T follicular helper cell (primary cell): Measurements from ENCODE around the gene CIAPIN1.

Source experiments
- DNase-seq: peaks from one replicate; pipeline ENCODE4 v3.0.0-alpha.2; 2020; ENCODE audit warnings: low read depth
- total RNA-seq, 2 experiments: gene quantifications; one replicate each; lab custom pipeline; 2026; lab: John Stamatoyannopoulos, UW

Gene CIAPIN1
- total RNA-seq, result 38.6 to 76.8 reads per million in 2 experiments

DNA sequence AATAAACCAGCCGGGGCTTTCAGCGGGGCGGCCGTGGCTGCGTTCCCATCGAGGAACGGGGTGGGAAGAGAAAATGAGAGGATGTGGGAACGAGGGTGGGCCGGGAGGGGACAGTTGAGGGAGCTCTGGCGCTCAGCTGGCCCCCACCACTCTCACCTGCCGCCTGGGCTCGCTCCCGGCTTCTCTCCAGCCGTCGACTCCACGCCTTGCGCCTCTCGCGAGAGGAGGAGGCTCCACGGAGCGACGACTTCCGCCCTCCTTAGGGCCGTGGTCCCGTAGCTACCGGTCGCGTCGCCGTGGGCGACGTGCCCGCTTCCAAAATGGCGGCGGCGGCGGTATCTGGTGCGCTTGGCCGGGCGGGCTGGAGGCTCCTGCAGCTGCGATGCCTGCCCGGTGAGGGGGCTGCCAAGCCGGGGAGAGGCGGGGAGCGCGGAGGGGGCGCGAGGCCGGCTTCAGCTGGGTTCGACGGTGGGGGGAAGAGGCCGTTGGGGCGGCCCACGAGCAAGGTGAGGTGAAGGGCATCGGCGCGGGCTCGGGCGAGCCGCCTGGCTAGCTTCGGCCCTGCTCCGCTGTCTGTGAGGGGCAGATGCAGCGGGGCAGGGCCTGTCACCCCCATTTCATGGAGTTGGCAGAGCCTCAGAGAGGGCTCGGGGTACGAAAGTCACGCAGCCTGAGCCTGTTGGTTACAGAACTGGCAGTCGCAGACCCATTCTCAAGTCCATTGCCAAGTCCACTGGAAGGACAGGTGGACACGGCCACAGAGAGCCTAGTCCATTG is at the start of gene CIAPIN1, which contains the start of gene COQ9:
Gene CIAPIN1, minus strand, starts transcription at position 200 of the 777 bp plus-strand sequence. CDS start 6,457 bp downstream, outside the sequence.
Gene COQ9, plus strand, starts transcription at position 294 of the 777 bp plus-strand sequence. Its CDS starts 27 bp downstream, at position 321.
- peak; percentile 92 for DNase-seq

DNA sequence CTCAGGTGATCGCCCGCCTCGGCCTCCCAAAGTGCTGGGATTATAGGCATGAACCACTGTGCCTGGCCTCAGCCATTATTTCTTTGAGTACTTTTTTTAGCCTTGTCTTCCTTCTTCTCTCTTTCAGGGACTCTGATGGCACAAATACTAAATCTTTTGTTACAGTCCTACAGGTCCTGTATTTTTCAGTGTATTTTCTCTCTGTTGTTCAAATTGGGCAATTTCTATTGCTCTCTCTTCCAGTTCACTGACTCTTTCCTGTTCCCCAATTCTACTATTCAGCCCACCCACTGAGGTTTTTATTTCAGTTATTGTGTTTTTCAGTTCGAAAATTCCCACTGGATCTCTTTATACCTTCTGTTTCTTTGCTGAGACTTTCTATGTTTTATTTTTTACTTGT is 46.6 kb upstream of the CIAPIN1 start:
- no peak for DNase-seq

DNA sequence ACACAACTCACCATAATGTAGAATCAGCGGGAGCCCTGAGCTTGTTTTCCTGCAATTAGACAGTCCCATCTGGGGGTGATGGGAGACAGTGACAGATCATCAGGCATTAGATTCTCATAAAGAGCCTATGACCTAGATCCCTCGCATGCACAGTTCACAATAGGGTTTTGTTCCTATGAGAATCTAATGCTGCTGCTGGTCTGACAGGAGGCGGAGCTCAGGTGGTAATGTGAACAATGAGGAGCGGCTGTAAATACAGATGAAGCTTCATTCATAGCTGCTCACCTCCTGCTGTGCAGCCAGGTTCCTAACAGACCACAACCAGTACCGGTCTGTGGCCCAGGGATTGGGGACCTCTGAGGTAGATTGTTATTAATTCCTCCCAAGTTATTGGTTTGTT is 42.0 kb upstream of the CIAPIN1 start:
- no peak for DNase-seq

DNA sequence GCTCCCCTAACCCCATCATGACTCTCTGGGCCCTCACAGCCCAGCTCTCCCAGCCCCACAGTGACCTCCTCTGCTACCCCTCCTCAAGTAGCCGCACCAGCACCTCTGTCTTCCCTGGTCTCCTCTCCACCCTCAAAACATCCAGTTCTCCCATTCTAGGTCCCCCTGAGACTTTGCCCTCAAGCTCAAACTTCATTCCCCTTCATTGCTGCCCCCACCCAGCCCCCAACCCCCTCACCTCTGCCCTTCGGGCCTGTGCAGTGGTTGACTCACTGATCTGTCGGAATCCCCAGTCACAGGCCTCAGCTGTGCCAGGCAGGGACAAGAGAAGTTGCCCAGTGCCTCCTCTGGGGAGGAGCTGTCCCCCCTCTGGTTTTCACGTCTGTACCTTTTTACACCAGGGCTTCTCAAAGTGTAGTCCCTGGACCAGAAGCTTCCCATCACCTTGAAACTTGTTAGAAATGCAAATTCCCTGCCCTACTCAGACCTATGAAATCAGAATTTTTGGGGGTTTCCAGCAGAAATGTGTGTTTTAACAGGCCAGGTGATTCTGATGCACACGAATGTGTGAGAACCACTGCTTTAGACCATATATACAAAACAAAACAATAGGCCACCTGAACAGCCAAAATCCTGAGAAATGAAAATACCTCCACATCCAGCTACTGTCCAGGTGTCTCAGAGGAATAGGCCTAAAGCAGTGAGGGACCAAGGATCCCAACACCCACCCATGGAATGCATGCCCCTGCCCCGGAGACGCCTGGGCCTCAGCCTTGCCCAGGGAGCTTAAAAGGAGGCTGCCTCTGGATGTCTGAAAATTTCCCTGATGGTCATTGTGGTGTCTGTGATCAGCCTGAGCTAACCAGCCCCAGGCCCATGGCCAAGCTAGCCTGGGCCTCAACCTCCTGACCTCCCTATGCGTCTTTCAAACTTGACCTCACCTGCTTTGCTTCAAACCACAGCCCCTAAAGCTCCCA is 40.0 kb upstream of the CIAPIN1 start:
- DNase-seq, result no peak

DNA sequence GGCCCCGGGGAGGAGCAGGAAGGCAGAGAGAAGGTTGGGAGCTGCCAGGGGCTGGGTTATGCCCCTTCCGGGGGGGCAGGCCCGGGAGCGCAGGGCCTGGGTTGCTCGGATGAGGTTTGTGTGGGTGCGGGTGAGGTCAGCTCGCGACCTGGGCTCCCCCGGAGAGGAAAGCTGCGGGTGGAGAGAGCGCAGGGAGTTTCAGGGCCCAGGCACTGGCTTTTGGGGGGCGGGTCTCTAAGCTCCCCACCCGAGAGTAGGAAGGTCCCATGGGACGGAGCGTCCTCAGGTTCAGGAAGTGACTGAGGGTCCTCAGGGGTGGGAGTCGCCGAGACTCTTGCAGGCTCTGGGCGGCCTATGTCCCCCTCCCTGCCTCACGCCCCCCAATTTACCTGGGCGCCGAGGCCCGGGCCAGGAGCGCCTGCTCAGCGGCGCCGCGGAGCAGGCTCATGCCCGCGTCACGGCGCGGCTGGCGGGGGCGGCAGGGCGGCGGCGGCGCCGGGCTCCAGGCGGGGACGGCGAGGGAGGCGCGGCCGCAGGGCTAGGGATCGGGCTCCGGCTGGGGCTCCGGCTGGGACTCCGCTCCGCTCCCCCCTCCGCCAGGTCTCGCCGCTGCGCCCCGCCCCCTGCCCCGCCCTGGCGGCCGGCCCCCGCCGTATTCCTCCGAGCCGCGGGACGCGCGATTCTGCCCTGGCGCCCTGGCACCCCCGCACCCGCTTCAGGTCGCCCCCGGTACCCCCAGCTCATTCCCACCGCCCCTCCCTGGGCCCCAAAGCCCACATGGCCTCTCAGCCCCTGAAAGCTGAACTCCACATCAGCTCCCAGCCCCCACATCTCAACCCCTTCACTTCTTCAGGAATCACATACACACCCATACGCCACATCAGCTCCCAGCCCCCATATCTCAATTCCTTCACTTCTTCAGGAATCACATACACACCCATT is 39.0 kb upstream of the CIAPIN1 start, which contains the start of gene DOK4:
Gene DOK4, minus strand, starts transcription at position 578 of the 942 bp plus-strand sequence. CDS start 6,986 bp downstream, outside the sequence.
- peak; percentile 74 for DNase-seq

DNA sequence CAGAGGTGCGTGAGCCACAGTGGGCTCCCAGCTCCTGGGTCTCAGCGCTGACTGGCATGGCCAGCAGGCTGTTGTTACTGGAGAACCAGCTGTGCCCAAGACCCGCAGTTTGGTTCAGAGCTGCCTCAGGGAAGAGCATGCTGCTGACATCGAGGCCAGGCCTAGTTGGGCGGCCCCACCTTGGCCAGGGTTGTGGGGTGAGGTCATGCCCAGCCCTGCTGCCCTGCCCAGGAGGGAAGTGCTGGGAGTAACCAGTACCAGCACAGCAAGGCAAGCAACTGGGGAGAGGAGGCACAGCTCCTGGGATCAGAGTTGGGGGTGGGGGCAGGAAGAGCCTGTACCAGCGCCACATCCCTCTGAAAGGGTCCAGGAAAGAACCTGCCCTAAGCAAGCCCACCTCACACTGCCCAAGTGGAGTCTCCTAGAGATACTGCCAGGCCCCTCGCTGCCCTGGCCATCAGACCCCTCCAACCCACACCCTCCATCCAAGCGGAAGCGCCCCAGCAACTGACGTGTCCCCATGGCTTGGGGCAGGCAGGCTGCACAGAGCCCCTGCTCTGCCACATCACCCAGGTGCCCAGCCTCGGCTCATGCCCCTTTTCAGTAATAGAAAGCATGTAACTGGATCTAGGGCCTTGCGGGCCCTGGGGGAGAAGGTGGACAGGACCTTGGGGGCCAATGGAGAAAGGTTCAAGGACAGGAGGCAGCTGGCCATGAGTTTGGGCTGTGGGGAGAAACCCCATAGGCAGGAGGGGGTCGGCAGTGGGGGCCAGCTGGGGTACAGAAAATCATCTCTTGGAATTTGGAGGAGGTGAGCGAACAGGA is 38.1 kb upstream of the CIAPIN1 start:
- no peak for DNase-seq

DNA sequence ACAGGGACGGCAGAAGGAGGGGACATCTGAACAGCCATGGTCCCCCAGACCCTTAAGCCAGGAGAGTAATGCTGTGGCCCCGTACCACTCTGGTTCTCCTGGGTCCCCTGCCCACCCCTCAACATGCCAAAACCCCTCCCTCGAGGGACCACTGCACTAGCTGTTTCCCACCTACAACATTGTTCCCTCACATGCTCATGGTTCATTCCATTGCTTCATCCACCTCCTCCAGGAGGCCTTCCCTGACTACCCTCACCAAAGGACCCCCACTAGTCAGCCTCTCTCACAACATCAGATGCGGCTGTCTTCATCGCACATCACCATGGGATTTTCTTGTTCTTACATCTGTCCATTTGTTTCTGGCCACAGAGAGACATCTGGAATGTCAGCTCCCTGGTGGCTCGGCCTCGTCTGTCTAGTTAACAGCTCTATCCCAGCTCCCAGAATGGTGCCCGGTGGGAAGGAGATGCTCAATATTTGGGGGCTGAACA is 37.4 kb upstream of the CIAPIN1 start:
- no peak for DNase-seq

DNA sequence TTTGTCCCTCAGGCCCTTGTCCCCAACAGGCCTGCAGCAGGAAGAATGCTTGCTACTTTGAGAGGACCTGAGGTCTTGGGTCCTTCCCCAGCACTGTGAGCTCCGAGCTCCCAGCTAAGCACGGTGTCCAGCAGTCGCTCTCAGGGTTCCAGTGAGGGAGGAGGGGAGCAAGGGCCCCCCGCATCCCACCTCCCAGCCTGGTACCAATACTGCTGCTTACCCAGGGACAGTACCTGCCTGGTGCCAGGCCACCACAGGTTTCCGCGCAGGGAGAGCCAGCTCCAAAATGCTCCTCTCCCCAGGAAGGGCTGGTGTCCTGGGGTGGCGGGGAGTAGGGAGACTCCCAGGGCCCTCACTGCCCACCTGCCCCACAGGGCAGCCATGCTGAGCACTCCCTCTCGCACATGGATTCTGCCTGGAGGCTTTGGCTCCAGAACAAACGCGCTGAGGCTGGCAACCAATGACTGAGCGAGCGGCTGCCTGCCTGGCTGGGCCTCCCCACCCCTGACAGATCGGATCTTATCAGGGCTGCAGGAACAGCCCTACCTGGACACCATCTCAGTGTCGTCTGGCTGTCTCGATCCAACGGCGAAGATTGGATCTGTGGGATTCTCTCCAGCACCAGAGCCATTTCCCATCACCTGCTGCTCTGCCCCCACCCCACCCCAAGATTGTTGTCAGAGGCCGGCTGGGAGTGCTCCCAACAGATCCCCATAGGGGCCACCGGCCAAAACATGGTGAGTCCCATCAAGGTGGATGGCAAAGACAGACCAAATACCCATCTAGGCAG is 36.7 kb upstream of the CIAPIN1 start:
- DNase-seq, result no peak

DNA sequence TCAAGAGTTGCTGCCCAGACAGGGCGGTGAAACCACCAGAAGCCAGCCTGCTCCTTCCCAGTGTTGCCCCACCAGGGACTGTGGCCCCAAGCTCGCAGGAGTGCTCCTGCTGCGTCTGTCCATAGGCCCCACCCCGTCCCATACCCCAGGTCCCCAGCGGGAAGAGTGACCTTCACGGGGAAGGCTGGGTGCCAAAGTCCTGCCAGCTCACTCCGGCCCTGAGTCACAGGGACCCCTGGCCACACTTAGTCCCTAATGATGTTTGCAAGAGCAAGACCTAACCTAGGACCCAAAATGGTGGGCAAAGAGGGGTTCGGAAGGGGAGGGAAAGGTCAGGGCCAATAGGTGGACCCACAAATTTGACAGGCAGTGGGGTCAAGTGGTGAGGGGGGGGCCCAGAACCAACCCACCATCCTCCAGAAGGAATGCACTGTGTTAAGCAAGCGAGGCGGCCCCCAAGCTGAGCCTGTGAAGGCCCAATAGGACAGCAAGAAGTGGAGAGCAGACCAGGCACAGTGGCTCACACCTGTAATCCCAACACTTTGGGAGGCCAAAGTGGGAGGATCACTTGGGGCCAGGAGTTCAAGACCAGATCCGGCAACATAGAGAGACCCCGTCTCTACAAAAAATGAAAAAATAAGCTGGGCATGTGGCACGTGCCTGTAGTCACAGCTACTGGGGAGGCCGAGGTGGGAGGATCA is 35.8 kb upstream of the CIAPIN1 start:
- no peak for DNase-seq

DNA sequence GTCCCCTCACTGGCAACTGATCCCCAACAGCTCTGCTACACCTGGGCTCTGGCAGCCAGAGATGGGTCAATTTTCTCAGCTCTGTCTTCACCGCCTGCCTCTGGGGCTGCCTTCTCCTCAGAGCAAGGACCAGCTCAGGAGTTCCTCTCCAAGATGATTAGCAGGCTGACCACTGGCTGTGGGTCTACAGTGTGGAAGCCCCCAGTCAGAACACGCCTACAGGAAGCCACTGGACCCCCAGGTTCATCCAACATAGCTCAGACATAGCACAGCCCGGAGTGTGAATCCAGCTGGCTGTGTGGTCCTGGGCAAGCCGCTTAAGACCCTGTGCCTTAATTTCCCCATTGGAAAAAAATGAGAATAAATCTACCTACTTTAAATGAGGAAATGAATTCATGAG is 34.2 kb upstream of the CIAPIN1 start:
- DNase-seq, result no peak

DNA sequence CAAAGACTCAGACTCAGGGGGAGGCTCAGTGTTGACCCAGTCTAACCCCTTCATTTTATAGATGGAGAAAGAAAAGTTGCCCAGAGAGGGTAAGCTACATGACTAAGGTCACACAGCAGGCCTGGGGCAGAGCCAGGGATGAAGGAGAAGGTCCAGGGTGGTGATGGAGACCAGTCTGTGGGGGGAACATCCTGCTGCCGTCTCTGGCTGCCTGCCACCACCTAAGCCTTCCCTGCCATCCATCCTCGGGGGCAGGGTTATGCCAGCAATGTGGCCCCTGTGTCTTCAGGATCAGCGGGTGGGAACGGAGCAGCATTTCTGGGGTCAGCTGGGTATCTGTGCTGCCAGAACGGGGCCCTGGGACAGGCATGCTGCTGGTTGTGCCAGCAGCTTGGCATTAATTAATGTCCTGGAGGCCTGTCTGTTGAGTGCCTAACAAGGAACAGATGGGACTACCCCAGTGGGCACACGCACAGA is 33.6 kb upstream of the CIAPIN1 start:
- DNase-seq, result no peak

DNA sequence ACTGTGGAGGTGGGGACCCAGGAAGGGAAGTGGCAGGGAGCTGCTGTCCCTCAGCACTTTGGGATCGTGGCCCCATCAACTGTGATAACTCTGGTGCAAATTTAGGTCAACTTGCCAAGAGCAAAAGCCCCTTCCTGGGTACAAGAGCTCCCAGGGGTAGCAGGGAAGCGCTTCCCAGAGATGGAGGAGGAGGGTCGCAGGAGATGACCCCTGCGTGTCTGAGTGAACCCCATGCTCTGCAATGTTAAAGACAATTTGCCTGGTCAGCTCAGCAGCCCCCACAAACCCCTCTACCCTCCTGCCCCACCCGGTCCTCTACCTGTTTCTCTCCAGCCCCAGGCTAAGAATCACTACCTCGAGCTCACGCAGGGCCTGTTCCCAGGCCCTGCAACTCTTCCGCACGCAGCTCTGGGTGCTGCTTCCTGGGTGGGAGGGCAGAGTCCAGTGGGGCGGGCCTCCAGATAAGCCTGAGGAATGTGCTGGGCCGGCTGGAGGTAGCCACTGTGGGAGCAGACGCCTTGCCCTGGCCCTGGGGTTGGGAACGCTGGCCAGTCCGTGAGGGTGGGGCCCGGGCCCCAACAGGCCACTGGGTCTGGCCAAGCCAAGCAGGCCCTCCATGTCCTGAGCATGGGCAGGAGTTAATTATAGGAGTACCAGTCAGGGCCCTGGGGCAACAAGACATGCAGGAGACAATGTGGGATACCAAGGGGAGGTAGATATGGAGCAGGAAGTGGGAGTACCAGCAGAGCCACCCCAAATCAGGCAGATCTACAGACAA is 33.0 kb upstream of the CIAPIN1 start:
- no peak for DNase-seq

DNA sequence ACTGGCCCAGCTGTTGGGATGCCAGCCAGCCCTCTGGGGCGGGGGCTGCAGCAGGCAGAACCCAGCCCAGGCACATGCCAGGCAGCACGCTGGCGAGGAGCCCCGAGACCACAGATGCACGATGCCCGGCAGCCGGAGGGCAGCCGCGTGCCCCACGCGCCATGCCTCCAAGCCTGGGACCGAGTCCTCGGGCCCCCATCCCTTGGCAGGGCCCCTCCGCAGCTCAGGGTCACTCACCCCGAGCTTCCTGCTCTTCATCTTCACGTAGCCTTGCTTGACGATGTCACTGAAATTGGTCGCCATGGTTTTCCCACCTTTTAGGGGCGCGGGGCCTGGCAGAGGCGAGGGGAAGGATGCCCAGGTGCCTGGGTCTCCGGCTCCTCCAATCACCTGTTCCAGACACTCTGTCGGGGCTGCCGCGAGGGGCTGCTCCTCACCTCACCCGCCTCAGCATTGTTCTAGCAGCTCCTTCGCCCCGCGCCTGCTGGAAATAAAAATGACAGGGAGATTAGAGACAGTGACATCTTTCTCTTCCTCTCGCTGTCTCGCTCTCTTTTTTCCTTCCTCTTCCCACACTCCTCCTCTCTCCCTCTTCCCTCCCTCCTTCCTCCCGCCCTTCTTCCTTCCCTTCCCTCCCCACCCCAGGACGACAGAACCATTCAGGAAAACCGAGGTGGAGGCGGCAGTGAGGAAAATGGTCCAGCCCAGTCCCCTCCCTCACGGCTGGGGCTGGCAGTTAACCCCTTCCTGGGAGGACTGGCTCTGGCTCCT is 32.2 kb upstream of the CIAPIN1 start:
- no peak for DNase-seq

DNA sequence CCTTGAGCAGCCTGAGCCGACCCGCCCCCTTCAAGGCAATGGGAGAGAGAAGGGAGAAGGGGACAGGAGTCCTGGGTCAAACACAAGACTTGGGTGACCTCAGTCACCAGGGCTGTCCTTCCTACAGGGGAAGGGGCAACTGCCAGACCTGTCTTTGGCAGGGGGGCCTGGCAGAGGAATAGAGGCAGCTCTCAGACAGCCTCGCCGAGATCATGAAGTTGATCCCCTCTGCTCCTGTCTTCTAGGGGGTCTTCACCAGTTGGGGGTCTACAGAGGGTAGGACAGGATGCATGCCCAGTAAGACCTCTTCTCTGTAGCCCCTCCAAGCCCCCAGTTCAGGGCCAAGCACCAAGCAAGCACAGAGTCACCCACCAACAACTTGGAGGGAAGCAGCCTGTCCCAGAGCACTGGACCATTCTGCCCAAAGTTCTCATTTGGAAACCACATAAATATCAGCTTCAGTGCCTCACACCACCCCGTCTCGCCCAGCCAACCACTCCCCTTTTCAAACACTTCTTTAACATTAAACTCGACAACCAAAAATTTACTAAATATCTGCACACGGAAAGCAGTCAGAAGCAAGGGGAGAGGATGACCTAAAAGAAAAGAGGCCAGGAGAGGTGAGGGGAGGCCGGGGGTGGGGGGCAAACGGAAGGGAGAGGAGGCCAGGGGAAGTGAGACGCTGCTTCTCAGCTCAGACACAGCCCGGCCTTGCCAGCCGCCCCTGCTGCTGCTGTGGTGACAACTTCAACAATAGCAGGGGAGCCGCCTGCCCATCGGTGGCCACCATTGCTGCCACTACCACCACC is 31.4 kb upstream of the CIAPIN1 start:
- DNase-seq, result no peak

DNA sequence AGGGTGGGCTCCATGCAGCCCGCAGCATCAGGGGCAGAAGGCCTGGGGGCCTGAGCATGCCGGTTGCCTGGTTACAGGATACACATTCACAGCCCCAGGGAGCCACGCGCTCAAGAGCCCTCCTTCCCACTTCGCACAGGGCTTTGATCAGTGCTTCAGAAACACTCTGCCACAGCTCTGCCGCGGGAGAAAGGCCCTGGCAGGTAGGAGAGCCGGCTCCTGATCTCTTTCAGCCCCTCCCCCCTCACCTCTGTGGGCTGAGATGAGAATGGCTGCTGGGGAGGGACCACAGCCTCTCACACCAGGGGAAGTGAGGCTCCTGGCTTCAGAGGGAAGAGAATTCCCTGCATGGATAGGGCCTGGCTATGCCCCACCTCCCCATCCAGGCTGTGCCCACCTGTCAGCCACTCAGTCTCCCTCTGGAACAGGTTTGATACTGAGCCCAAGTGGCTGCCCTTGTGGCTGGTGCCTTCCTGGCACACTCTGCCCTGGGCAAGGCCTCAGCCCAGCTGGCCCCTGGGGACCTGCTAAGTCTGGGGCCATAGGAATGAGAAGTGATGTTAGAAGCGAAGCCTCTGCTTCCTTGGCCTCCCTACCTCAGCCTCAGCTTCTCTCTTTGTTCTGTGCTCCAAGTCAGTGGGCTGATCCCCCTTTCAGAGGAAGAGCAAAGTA is 30.5 kb upstream of the CIAPIN1 start:
- DNase-seq, result no peak
